Measurements from ENCODE around the gene RFX2. TPM values are rescaled to one million over a fixed set of nuclear protein-coding genes. Genes with fewer than 3 reads are reported as not detected.

RFX2 gene
- total RNA-seq, 1 donor from 2014 or later, result 6.2 TPM

DNA sequence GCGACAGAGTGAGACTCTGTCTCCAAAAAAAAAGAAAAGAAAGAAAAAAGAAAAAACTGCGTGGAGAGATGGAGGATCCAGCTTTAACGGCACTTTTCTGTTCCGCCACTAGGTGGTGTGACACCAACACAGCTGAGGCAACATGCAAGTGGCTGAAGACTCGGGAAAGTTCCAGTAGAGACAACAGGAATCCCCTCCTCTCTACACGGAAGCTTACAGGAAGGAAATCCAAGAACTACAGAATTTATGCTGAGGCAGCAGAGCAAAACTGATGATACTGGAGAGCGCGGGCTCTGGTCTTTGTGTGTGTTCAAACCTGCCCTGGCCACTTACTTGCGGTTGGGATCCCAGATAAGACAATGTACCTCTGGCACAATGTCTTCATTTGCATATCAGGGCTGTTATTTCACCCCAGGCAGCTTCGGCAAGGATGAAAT, 142.3 kb downstream of the RFX2 start:
- H4K20me1 ChIP-seq (ENCODE audit: low read depth), result peaks cover 99% of the 10 kb centered on the region
- Mint-ChIP-seq H3K27me3 (ENCODE audit: insufficient read depth, low read depth) (peaks cover 6% of the 10 kb centered on the region), H3K4me1 (peaks cover 28% of the 10 kb centered on the region), H3K9me3 (no peaks in the 10 kb centered on the region), H3K4me3 (peak overlapping the region; percentile 21), H3K27ac (peak overlapping the region; percentile 90), H3K36me3 (peaks cover 2% of the 10 kb centered on the region)
- peaks cover 24% of the 10 kb centered on the region for H3F3A ChIP-seq (ENCODE audit: low read depth)
- peak; percentile 79 for DNase-seq (ENCODE audit: low spot score)
- H3K4me1 ChIP-seq, result peaks cover 13% of the 10 kb centered on the region
- H3K27ac ChIP-seq, result peak overlapping the region; percentile 61
- no peak overlapping the region for H3K4me3 ChIP-seq
- peaks cover 99% of the 10 kb centered on the region for H3K79me2 ChIP-seq (ENCODE audit: low read depth)
- no peaks in the 10 kb centered on the region for H3K27me3 ChIP-seq
- H3K9ac ChIP-seq, result no peak overlapping the region
- no peaks in the 10 kb centered on the region for H3K36me3 ChIP-seq
- no peak overlapping the region for H2AFZ ChIP-seq (replicated peaks)
- TF ChIP-seq EZH2phosphoT487 (IDR thresholded peaks at IDR 0.05), result no peak
- TF ChIP-seq CTCF (IDR thresholded peaks at IDR 0.05), result peak; percentile 91
- H3K9me3 ChIP-seq (ENCODE audit: low read depth), result no peaks in the 10 kb centered on the region
- H3K4me2 ChIP-seq, result peak overlapping the region; percentile 57

DNA sequence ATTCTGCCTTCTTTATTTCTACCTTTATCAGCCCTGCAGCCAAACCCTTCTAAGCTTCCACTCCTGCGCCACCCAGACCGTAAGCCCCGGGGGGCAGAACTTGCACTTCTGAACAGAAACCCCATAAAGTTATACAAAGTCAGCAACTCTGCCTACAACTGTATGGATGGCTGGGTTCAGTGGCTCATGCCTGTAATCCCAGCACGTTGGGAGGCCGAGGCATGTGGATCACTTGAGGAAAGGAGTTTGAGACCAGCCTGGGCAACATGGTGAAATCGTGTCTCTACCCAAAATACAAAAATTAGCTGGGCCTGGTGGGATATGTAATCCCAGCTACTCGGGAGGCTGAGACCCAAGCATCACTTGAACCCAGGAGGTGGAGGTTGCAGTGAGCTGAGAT, 142.7 kb downstream of the RFX2 start:
- H3K4me3 ChIP-seq, result no peak overlapping the region

DNA sequence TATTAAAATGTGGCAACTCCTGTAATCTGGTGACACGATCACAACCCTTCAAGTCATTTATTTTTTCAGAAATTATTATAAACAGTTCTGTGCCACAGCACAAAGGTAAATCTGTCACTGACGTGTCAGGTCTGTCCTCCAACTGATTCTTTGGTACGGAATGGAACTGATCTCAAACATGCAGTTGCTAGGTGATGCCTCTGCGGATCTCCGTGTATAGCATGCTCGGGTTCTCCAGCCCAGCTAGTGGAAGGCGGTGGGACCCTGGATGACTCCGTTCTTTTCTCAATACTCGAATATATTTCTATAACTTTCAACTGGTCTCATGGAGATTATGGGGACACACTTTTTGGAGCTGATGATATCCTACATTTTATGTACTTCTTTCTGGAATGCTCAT, 143.4 kb downstream of the RFX2 start:
- H3K36me3 ChIP-seq, result no peaks in the 10 kb centered on the region
- no peak overlapping the region for H3K4me2 ChIP-seq
- no peak for DNase-seq (ENCODE audit: low spot score)
- TF ChIP-seq EZH2phosphoT487 (IDR thresholded peaks at IDR 0.05), result no peak
- no peak for TF ChIP-seq EZH2 (IDR thresholded peaks at IDR 0.05)
- TF ChIP-seq CTCF (IDR thresholded peaks at IDR 0.05), result no peak
- no peak overlapping the region for H2AFZ ChIP-seq (replicated peaks)
- H3K4me1 ChIP-seq, result peaks cover 13% of the 10 kb centered on the region
- no peaks in the 10 kb centered on the region for H3K9me3 ChIP-seq (ENCODE audit: low read depth)
- H3K4me3 ChIP-seq, result no peak overlapping the region
- H3K4me1 Mint-ChIP-seq, result peaks cover 39% of the 10 kb centered on the region
- H3K9me3 Mint-ChIP-seq, result no peaks in the 10 kb centered on the region
- H3K27me3 Mint-ChIP-seq (ENCODE audit: insufficient read depth, low read depth), result peaks cover 6% of the 10 kb centered on the region
- H4K20me1 ChIP-seq (ENCODE audit: low read depth), result peaks cover 99% of the 10 kb centered on the region
- H3K27me3 ChIP-seq, result no peaks in the 10 kb centered on the region
- peaks cover 99% of the 10 kb centered on the region for H3K79me2 ChIP-seq (ENCODE audit: low read depth)
- H3K36me3 Mint-ChIP-seq, result peaks cover 2% of the 10 kb centered on the region
- no peak overlapping the region for H3K9ac ChIP-seq
- H3F3A ChIP-seq (ENCODE audit: low read depth), result peaks cover 24% of the 10 kb centered on the region
- no peak overlapping the region for H3K4me3 Mint-ChIP-seq
- H3K27ac Mint-ChIP-seq, result no peak overlapping the region
- no peak overlapping the region for H3K27ac ChIP-seq

More for the DNA sequence above, 142.7 kb downstream of the RFX2 start:
- Histone ChIP-seq H2AFZ (replicated peaks) (no peak overlapping the region), H3K36me3 (no peaks in the 10 kb centered on the region), H3F3A (ENCODE audit: low read depth) (peaks cover 24% of the 10 kb centered on the region), H3K4me2 (no peak overlapping the region), H3K9me3 (ENCODE audit: low read depth) (no peaks in the 10 kb centered on the region), H3K27me3 (no peaks in the 10 kb centered on the region), H3K4me1 (peaks cover 13% of the 10 kb centered on the region), H3K9ac (no peak overlapping the region), H4K20me1 (ENCODE audit: low read depth) (peaks cover 99% of the 10 kb centered on the region), H3K79me2 (ENCODE audit: low read depth) (peaks cover 99% of the 10 kb centered on the region), H3K27ac (no peak overlapping the region)
- Mint-ChIP-seq H3K27me3 (ENCODE audit: insufficient read depth, low read depth) (peaks cover 6% of the 10 kb centered on the region), H3K27ac (no peak overlapping the region), H3K4me3 (no peak overlapping the region), H3K36me3 (peaks cover 2% of the 10 kb centered on the region), H3K9me3 (no peaks in the 10 kb centered on the region), H3K4me1 (peaks cover 33% of the 10 kb centered on the region)
- DNase-seq (ENCODE audit: low spot score), result no peak
- TF ChIP-seq EZH2 (IDR thresholded peaks at IDR 0.05) (no peak), EZH2phosphoT487 (IDR thresholded peaks at IDR 0.05) (no peak), CTCF (IDR thresholded peaks at IDR 0.05) (no peak)
